SK-N-SH (cell line): Measurements from ENCODE around the gene TRAM2. TPM values are rescaled to one million over a fixed set of nuclear protein-coding genes. Genes with fewer than 3 reads are reported as not detected.

Experiments
- CTCF ChIA-PET: fragments of 300-600, 350-600 bp; formaldehyde crosslinking; extraction: SDS; loops from one replicate; lab custom pipeline; 2021; lab: Yijun Ruan, JAX
- POLR2A ChIA-PET: fragments of 350-600 bp; sonication (Branson Sonifier 250); formaldehyde crosslinking; extraction: SDS; loops from one replicate; lab custom pipeline; 2020; ENCODE audit warnings: antibody characterized with exemption, inconsistent platforms; lab: Yijun Ruan, JAX
- DNase-seq: peaks from one replicate; pipeline ENCODE4 v3.0.0; 2012
- H2AFZ ChIP-seq: fragments of 200-600 bp; sonication (generic); 2 replicates; pipeline ENCODE4 v1.8.1; 2016; ENCODE audit warnings: antibody characterized with exemption, mild to moderate bottlenecking, low read depth
- H3F3A ChIP-seq: fragments of 200-600 bp; sonication (generic); replicated peaks from 2 replicates; pipeline ENCODE3; 2016; ENCODE audit warnings: antibody characterized with exemption, mild to moderate bottlenecking; ENCODE audit not compliant: insufficient read depth
- H3K27ac ChIP-seq, 2 experiments: fragments of 200-500 bp in 1 of 2; fragments of 200-600 bp in 1 of 2; sonication (Bioruptor generic) in 1 of 2; sonication (generic), shearing (Covaris generic) in 1 of 2; 2 replicates each; pipeline versions ENCODE4 v1.5.1 to v1.6.1; 2014 to 2016; ENCODE audit warnings: low read depth in 2 of 2, inconsistent platforms in 1 of 2, low read length in 1 of 2, mild to moderate bottlenecking in 1 of 2, mixed read lengths in 1 of 2
- H3K27me3 ChIP-seq: fragments of 200-600 bp; sonication (generic), shearing (Covaris generic); 2 replicates; pipeline ENCODE4 v1.6.1; 2016; ENCODE audit warnings: mixed run types; ENCODE audit not compliant: insufficient read depth
- H3K36me3 ChIP-seq, 2 experiments: fragments of 200-500 bp in 1 of 2; fragments of 200-600 bp in 1 of 2; sonication (Bioruptor generic) in 1 of 2; sonication (generic) in 1 of 2; replicated peaks in 1 of 2; 2 replicates each; pipeline versions ENCODE3 to v1.5.1; 2014 to 2016; ENCODE audit warnings: low read length in 1 of 2, mild to moderate bottlenecking in 1 of 2; ENCODE audit not compliant: insufficient read depth in 2 of 2, control insufficient read depth in 1 of 2
- H3K4me1 ChIP-seq, 2 experiments: fragments of 200-500 bp in 1 of 2; fragments of 200-600 bp in 1 of 2; sonication (Bioruptor generic) in 1 of 2; sonication (generic), shearing (Covaris generic) in 1 of 2; 2 replicates each; pipeline versions ENCODE4 v1.5.1 to v1.6.1; 2014 to 2016; ENCODE audit warnings: low read depth in 1 of 2, low read length in 1 of 2, mixed run types in 1 of 2; ENCODE audit not compliant: insufficient read depth in 2 of 2, control insufficient read depth in 1 of 2
- H3K4me2 ChIP-seq: fragments of 200-600 bp; sonication (generic), shearing (Covaris generic); 2 replicates; pipeline ENCODE4 v1.6.1; 2017; ENCODE audit warnings: mixed run types
- H3K4me3 ChIP-seq, 2 experiments: fragments of 200-500 bp in 1 of 2; fragments of 200-600 bp in 1 of 2; sonication (Bioruptor generic) in 1 of 2; sonication (generic), shearing (Covaris generic) in 1 of 2; 2 replicates each; pipeline versions ENCODE4 v1.5.1 to v1.8.1; 2014 to 2016; ENCODE audit warnings: low read depth in 2 of 2, inconsistent platforms in 1 of 2, low read length in 1 of 2, mild to moderate bottlenecking in 1 of 2, mixed read lengths in 1 of 2, moderate library complexity in 1 of 2
- H3K79me2 ChIP-seq: fragments of 200-600 bp; sonication (generic); 2 replicates; pipeline ENCODE4 v1.8.1; 2017; ENCODE audit warnings: mild to moderate bottlenecking; ENCODE audit not compliant: insufficient read depth
- H3K9ac ChIP-seq: fragments of 200-600 bp; sonication (generic); 2 replicates; pipeline ENCODE4 v1.6.1; 2017; ENCODE audit warnings: mixed run types
- H3K9me2 ChIP-seq: fragments of 200-600 bp; sonication (generic); 2 replicates; pipeline ENCODE4 v1.6.1; 2017; ENCODE audit warnings: mixed run types
- H3K9me3 ChIP-seq: fragments of 200-600 bp; sonication (generic); 2 replicates; pipeline ENCODE4 v1.6.1; 2017; ENCODE audit warnings: mixed run types, mild to moderate bottlenecking, moderate library complexity
- H4K20me1 ChIP-seq: fragments of 200-600 bp; sonication (generic); 2 replicates; pipeline ENCODE4 v1.6.1; 2017; ENCODE audit warnings: mild to moderate bottlenecking, mixed run types; ENCODE audit not compliant: insufficient read depth
- FOSL2 ChIP-seq: IDR thresholded peaks from 2 replicates; pipeline ENCODE4 v1.4.0; 2012; ENCODE audit warnings: low read depth, mild to moderate bottlenecking, moderate library complexity, borderline replicate concordance
- GABPA ChIP-seq: IDR thresholded peaks from 2 replicates; pipeline ENCODE4 v1.4.0; 2012; ENCODE audit warnings: low read depth, mild to moderate bottlenecking
- MEF2A ChIP-seq: IDR thresholded peaks from 2 replicates; pipeline ENCODE4 v1.4.0; 2012; ENCODE audit warnings: low read depth, borderline replicate concordance
- PBX3 ChIP-seq: IDR thresholded peaks from 2 replicates; pipeline ENCODE4; 2012
- POLR2AphosphoS5 ChIP-seq: IDR thresholded peaks from 2 replicates; pipeline ENCODE4 v1.6.1; 2012; ENCODE audit warnings: low read depth, low read length
- SIN3A ChIP-seq: IDR thresholded peaks from 2 replicates; pipeline ENCODE4 v1.6.1; 2012; ENCODE audit warnings: low read depth, mild to moderate bottlenecking, low read length, moderate library complexity, borderline replicate concordance
- WGBS: methylation state at CpG from one replicate; pipeline ENCODE4 v1.1.6; 2017; ENCODE audit warnings: low lambda C conversion rate; 5-methylcytosine and 5-hydroxymethylcytosine counted together
- polyA plus RNA-seq, 3 experiments: library from polyadenylated mRNA; depleted of rRNA; stranded (reverse); fragments of >200 nt; gene quantifications; 2 replicates each; pipeline ENCODE4 v1.2.3, GENCODE V29; 2012
- TF ChIP-seq, protein P1 (sequence below): IDR thresholded peaks from 2 replicates; pipeline ENCODE4 v1.6.1; 2012; ENCODE audit warnings: mild to moderate bottlenecking, low read depth, low read length, moderate library complexity

Gene TRAM2
- polyA plus RNA-seq, 1 of the 3 experiments (the other 2 are of a cell fraction) = 26.4 TPM

DNA sequence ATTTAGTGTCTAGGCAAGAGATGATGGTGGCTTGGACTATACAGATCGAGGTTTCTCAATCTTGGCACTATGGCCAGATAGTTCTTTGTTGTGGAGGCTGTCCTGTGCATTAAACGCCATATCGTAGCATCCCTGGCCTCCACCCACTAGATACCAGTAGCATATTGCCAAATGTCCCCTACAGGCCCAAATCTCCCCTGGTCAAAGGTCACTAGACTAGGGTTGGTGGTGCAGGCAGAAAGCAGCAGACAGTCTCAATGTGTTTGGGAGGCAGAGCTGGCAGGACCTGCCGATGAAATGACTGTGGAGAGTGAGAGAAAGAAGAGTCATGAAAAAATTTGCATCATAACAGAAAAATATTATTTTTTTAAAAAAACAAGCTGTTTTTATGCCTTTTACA is 63.0 kb downstream of the TRAM2 start:
- H3K9ac ChIP-seq = no peak overlapping the region
- CTCF ChIA-PET = no interaction called here
- POLR2A ChIA-PET = no interaction called here
- H3K4me3 ChIP-seq = no peak overlapping the region
- no peaks in the 10 kb centered on the region for H3K27me3 ChIP-seq
- no peak for DNase-seq
- no peaks in the 10 kb centered on the region for H3K9me2 ChIP-seq
- H3K36me3 ChIP-seq = peaks cover 55 to 64% of the 10 kb centered on the region in 2 experiments
- no peaks in the 10 kb centered on the region for H3K9me3 ChIP-seq
- peaks cover 42% of the 10 kb centered on the region for H3F3A ChIP-seq
- no peaks in the 10 kb centered on the region for H4K20me1 ChIP-seq
- no peak overlapping the region for H3K4me2 ChIP-seq
- H3K79me2 ChIP-seq = peaks cover 38% of the 10 kb centered on the region
- WGBS = 98% methylated on average over 4 of the region's 4 CpGs
- H3K27ac ChIP-seq = peak overlapping the region in 1 of 2 experiments; percentile 92; a peak in 1 of 4 replicates
- no peak for TF ChIP-seq MEF2A
- TF ChIP-seq, all 33 proteins: peak for 0
- no peak overlapping the region for H2AFZ ChIP-seq
- peaks cover 43 to 64% of the 10 kb centered on the region in 2 experiments for H3K4me1 ChIP-seq

DNA sequence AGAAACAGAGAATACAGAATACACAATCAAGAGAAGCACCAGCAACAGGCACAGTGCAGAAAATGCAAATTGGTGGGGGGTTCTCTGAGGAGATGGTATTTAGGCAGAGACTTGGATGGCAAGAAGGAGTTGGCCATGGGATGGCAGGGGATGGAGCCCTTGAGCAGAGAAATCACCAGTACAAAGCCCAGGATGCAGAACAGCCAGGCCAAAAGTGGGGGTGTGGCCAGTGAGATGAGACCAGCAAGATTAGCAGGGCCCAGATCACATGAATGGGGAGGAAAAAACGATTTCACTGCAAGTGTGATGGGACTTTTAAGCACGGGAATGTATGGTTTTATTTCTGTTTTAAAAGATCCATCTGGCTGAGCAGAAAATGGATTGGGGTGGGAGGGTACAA is 63.4 kb downstream of the TRAM2 start:
- CTCF ChIA-PET = no interaction called here

More for the DNA sequence above, 63.4 kb downstream of the TRAM2 start:
- no peaks in the 10 kb centered on the region for H3K27me3 ChIP-seq
- H3K9me2 ChIP-seq = no peaks in the 10 kb centered on the region
- no peak overlapping the region for H3K4me3 ChIP-seq
- H3K79me2 ChIP-seq = peaks cover 34% of the 10 kb centered on the region; the same call in 1 of the 2 replicates
- H4K20me1 ChIP-seq = no peaks in the 10 kb centered on the region
- no peak overlapping the region for H2AFZ ChIP-seq
- peak overlapping the region; percentile 2 to 92; a peak in 2 of 4 replicates for H3K27ac ChIP-seq
- peaks cover 39 to 60% of the 10 kb centered on the region in 2 experiments for H3K4me1 ChIP-seq
- peaks cover 38% of the 10 kb centered on the region for H3F3A ChIP-seq
- POLR2A ChIA-PET = no interaction called here
- H3K4me2 ChIP-seq = no peak overlapping the region
- no peaks in the 10 kb centered on the region for H3K9me3 ChIP-seq
- H3K9ac ChIP-seq = no peak overlapping the region
- no peak for DNase-seq
- 92% methylated on average over 2 of the region's 2 CpGs for WGBS
- H3K36me3 ChIP-seq = peaks cover 54 to 66% of the 10 kb centered on the region in 2 experiments
- TF ChIP-seq POLR2AphosphoS5 (no peak), SIN3A (no peak), GABPA (no peak), PBX3 (no peak), FOSL2 (no peak)
- TF ChIP-seq, protein P1, sequence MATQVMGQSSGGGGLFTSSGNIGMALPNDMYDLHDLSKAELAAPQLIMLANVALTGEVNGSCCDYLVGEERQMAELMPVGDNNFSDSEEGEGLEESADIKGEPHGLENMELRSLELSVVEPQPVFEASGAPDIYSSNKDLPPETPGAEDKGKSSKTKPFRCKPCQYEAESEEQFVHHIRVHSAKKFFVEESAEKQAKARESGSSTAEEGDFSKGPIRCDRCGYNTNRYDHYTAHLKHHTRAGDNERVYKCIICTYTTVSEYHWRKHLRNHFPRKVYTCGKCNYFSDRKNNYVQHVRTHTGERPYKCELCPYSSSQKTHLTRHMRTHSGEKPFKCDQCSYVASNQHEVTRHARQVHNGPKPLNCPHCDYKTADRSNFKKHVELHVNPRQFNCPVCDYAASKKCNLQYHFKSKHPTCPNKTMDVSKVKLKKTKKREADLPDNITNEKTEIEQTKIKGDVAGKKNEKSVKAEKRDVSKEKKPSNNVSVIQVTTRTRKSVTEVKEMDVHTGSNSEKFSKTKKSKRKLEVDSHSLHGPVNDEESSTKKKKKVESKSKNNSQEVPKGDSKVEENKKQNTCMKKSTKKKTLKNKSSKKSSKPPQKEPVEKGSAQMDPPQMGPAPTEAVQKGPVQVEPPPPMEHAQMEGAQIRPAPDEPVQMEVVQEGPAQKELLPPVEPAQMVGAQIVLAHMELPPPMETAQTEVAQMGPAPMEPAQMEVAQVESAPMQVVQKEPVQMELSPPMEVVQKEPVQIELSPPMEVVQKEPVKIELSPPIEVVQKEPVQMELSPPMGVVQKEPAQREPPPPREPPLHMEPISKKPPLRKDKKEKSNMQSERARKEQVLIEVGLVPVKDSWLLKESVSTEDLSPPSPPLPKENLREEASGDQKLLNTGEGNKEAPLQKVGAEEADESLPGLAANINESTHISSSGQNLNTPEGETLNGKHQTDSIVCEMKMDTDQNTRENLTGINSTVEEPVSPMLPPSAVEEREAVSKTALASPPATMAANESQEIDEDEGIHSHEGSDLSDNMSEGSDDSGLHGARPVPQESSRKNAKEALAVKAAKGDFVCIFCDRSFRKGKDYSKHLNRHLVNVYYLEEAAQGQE = no peak
